Measurements from ENCODE around the gene PPP1R9B.

The PPP1R9B gene

GRCh38 chr17:50137042-50137441, 13.4 kb downstream of the PPP1R9B start:
- H3K27ac ChIP-seq, result no peak overlapping the region
- TF ChIP-seq CTCF (conservative IDR thresholded peaks at IDR 0.05), result no peak
- no peak for TF ChIP-seq ZFX (IDR thresholded peaks at IDR 0.05)

GRCh38 chr17:50136096-50136687, 14.3 kb downstream of the PPP1R9B start:
- TF ChIP-seq CTCF (conservative IDR thresholded peaks at IDR 0.05) (no peak), ZFX (IDR thresholded peaks at IDR 0.05) (no peak)
- no peak overlapping the region for H3K27ac ChIP-seq

GRCh38 chr17:50135316-50136095, 15.0 kb downstream of the PPP1R9B start:
- no peak for TF ChIP-seq ZFX (IDR thresholded peaks at IDR 0.05)
- no peak for TF ChIP-seq CTCF (conservative IDR thresholded peaks at IDR 0.05)
- no peak overlapping the region for H3K27ac ChIP-seq

- no peak overlapping the region for H3K27ac ChIP-seq
- TF ChIP-seq CTCF (conservative IDR thresholded peaks at IDR 0.05), result no peak
- TF ChIP-seq ZFX (IDR thresholded peaks at IDR 0.05), result no peak
These were observed 16.0 kb downstream of the PPP1R9B start for GRCh38 chr17:50134206-50135110.

GRCh38 chr17:50133769-50134099, 16.7 kb downstream of the PPP1R9B start:
- TF ChIP-seq ZFX (IDR thresholded peaks at IDR 0.05) (no peak), CTCF (conservative IDR thresholded peaks at IDR 0.05) (no peak)
- no peak overlapping the region for H3K27ac ChIP-seq

- TF ChIP-seq ZFX (IDR thresholded peaks at IDR 0.05) (no peak), CTCF (conservative IDR thresholded peaks at IDR 0.05) (no peak)
- H3K27ac ChIP-seq, result no peak overlapping the region
These were observed 17.3 kb downstream of the PPP1R9B start for GRCh38 chr17:50133028-50133768.

All from C4-2B (cell line).